Neural cell (in vitro differentiated cells): ENCODE data around the gene SLC29A3. TPM values are rescaled to one million over a fixed set of nuclear protein-coding genes. Genes with fewer than 3 reads are reported as not detected.

ENCODE experiments used
- H2AFZ ChIP-seq: fragments of 200-600, 300-800 bp; sonication (generic), shearing (Covaris generic); 2 replicates; pipeline ENCODE4 v1.6.0; 2014; ENCODE audit warnings: low read depth, mild to moderate bottlenecking, antibody characterized with exemption, low read length, moderate library complexity
- H3F3A ChIP-seq: fragments of 200-600 bp; shearing (Covaris generic); 2 replicates; pipeline ENCODE4 v1.6.1; 2016; ENCODE audit warnings: mild to moderate bottlenecking, moderate library complexity, mixed read lengths, antibody characterized with exemption, low read length; ENCODE audit not compliant: insufficient read depth, poor library complexity, severe bottlenecking
- H3K27ac ChIP-seq: fragments of 200-600, 300-800 bp; sonication (generic), shearing (Covaris generic); 2 replicates; pipeline ENCODE4 v1.5.1; 2014; ENCODE audit warnings: mild to moderate bottlenecking, low read length, moderate library complexity
- H3K27me3 ChIP-seq: fragments of 300-800, 200-600 bp; sonication (generic), shearing (Covaris generic); 2 replicates; pipeline ENCODE4 v1.6.0; 2014; ENCODE audit warnings: mild to moderate bottlenecking, low read depth, low read length, moderate library complexity; ENCODE audit not compliant: insufficient read depth
- H3K36me3 ChIP-seq: fragments of 300-800, 200-600 bp; sonication (generic), shearing (Covaris generic); 2 replicates; pipeline ENCODE4 v1.5.1; 2014; ENCODE audit warnings: mild to moderate bottlenecking, antibody characterized with exemption, low read length, moderate library complexity; ENCODE audit not compliant: insufficient read depth
- H3K4me2 ChIP-seq: fragments of 300-800, 200-600 bp; sonication (generic), shearing (Covaris generic); 2 replicates; pipeline ENCODE4 v1.6.0; 2014; ENCODE audit warnings: mild to moderate bottlenecking, low read length
- H3K4me3 ChIP-seq: fragments of 300-800, 200-600 bp; sonication (generic), shearing (Covaris generic); 2 replicates; pipeline ENCODE4 v1.5.1; 2014; ENCODE audit warnings: mild to moderate bottlenecking, low read length, moderate library complexity
- H3K79me2 ChIP-seq: fragments of 200-600 bp; shearing (Covaris generic); replicated peaks from 2 replicates; pipeline ENCODE4 v1.6.0; 2014; ENCODE audit warnings: mild to moderate bottlenecking, low read length, moderate library complexity; ENCODE audit not compliant: insufficient read depth
- H3K9ac ChIP-seq: fragments of 300-800, 200-600 bp; sonication (generic), shearing (Covaris generic); 2 replicates; pipeline ENCODE4 v1.6.1; 2016; ENCODE audit warnings: mild to moderate bottlenecking, low read length, mixed read lengths
- H3K9me2 ChIP-seq: fragments of 200-600 bp; shearing (Covaris generic); 2 replicates; pipeline ENCODE4 v1.6.1; 2016; ENCODE audit warnings: mild to moderate bottlenecking, low read length, mixed read lengths; ENCODE audit not compliant: insufficient read depth
- H3K9me3 ChIP-seq: fragments of 200-600, 300-800 bp; sonication (generic), shearing (Covaris generic); 2 replicates; pipeline ENCODE4 v1.6.1; 2016; ENCODE audit warnings: mild to moderate bottlenecking, mixed run types, low read length, moderate library complexity, mixed read lengths
- H4K20me1 ChIP-seq: fragments of 200-600 bp; shearing (Covaris generic); 2 replicates; pipeline ENCODE4 v1.6.1; 2016; ENCODE audit warnings: mild to moderate bottlenecking, mixed run types; ENCODE audit not compliant: insufficient read depth
- EP300 ChIP-seq: fragments of 450-650 bp; conservative IDR thresholded peaks from 2 replicates; pipeline ENCODE4 v1.6.1; 2014; ENCODE audit warnings: antibody characterized with exemption, mild to moderate bottlenecking, moderate library complexity; ENCODE audit not compliant: poor library complexity, severe bottlenecking
- EZH2 ChIP-seq: fragments of 200-600, 300-800 bp; shearing (Covaris generic), sonication (generic); IDR thresholded peaks from 2 replicates; pipeline ENCODE4 v1.6.1; 2014; ENCODE audit warnings: antibody characterized with exemption, low read length, borderline replicate concordance, mild to moderate bottlenecking; ENCODE audit not compliant: insufficient read depth, poor library complexity, severe bottlenecking
- MXI1 ChIP-seq: fragments of 450-650 bp; conservative IDR thresholded peaks from 2 replicates; pipeline ENCODE4 v1.6.1; 2014; ENCODE audit warnings: antibody characterized with exemption, mild to moderate bottlenecking; ENCODE audit not compliant: poor library complexity, severe bottlenecking
- POLR2AphosphoS5 ChIP-seq: IDR thresholded peaks from 2 replicates; pipeline ENCODE4 v1.6.1; 2012
- RAD21 ChIP-seq: fragments of 450-650 bp; conservative IDR thresholded peaks from 2 replicates; pipeline ENCODE4 v1.6.1; 2014; ENCODE audit warnings: antibody characterized with exemption, mild to moderate bottlenecking, moderate library complexity
- SMC3 ChIP-seq: fragments of 450-650 bp; conservative IDR thresholded peaks from 2 replicates; pipeline ENCODE4 v1.6.1; 2014; ENCODE audit warnings: antibody characterized with exemption, mild to moderate bottlenecking, moderate library complexity; ENCODE audit not compliant: poor library complexity
- TAF1 ChIP-seq: IDR thresholded peaks from 2 replicates; pipeline ENCODE4 v1.6.1; 2012; ENCODE audit warnings: low read depth
- polyA plus RNA-seq: library from polyadenylated mRNA; depleted of rRNA; stranded (reverse); fragments of >200 nt; gene quantifications from 2 replicates; pipeline ENCODE4 v1.2.3, GENCODE V29; 2014
- TF ChIP-seq, protein P1 (sequence below): IDR thresholded peaks from 2 replicates; pipeline ENCODE4 v1.6.1; 2012; ENCODE audit warnings: borderline replicate concordance
- TF ChIP-seq, protein P2 (sequence below): fragments of 450-650 bp; IDR thresholded peaks from 2 replicates; pipeline ENCODE4 v1.5.1; 2014; ENCODE audit warnings: antibody characterized with exemption, mild to moderate bottlenecking, moderate library complexity; ENCODE audit not compliant: poor library complexity, severe bottlenecking

SLC29A3 gene
- polyA plus RNA-seq, 1 donor from 2014 or later: 2.3 TPM

DNA sequence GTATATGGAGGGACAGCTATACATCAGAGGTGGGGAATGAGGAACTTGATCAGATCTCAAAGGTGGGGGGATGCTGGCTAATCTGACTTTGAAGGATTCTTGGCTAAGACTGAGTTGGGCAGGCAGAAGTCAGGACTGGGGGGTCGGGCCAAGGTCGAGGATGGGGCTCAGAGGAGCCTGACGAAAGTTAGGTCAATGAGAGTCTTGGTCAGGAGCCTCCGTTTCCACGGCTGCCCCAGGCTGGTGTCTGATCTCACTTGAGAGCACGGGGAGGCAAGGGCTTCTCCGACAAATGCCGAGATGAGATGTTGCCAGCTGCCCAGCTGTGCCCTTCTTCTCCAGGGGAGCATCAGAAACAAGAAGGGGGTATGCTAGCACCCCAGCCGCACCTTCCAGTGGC is 5.7 kb downstream of the SLC29A3 start:
- Histone ChIP-seq H3K4me3 (no peak overlapping the region), H2AFZ (no peak overlapping the region), H3K4me2 (no peak overlapping the region), H3K9me2 (no peaks in the 10 kb centered on the region), H4K20me1 (no peaks in the 10 kb centered on the region), H3K79me2 (no peaks in the 10 kb centered on the region), H3K9ac (no peak overlapping the region), H3K36me3 (no peaks in the 10 kb centered on the region), H3K27ac (no peak overlapping the region), H3K27me3 (no peaks in the 10 kb centered on the region), H3F3A (no peaks in the 10 kb centered on the region), H3K9me3 (no peaks in the 10 kb centered on the region)
- no peak for TF ChIP-seq EZH2
- no peak for TF ChIP-seq EP300
- TF ChIP-seq MXI1: no peak
- TF ChIP-seq, protein P1, sequence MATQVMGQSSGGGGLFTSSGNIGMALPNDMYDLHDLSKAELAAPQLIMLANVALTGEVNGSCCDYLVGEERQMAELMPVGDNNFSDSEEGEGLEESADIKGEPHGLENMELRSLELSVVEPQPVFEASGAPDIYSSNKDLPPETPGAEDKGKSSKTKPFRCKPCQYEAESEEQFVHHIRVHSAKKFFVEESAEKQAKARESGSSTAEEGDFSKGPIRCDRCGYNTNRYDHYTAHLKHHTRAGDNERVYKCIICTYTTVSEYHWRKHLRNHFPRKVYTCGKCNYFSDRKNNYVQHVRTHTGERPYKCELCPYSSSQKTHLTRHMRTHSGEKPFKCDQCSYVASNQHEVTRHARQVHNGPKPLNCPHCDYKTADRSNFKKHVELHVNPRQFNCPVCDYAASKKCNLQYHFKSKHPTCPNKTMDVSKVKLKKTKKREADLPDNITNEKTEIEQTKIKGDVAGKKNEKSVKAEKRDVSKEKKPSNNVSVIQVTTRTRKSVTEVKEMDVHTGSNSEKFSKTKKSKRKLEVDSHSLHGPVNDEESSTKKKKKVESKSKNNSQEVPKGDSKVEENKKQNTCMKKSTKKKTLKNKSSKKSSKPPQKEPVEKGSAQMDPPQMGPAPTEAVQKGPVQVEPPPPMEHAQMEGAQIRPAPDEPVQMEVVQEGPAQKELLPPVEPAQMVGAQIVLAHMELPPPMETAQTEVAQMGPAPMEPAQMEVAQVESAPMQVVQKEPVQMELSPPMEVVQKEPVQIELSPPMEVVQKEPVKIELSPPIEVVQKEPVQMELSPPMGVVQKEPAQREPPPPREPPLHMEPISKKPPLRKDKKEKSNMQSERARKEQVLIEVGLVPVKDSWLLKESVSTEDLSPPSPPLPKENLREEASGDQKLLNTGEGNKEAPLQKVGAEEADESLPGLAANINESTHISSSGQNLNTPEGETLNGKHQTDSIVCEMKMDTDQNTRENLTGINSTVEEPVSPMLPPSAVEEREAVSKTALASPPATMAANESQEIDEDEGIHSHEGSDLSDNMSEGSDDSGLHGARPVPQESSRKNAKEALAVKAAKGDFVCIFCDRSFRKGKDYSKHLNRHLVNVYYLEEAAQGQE: no peak

DNA sequence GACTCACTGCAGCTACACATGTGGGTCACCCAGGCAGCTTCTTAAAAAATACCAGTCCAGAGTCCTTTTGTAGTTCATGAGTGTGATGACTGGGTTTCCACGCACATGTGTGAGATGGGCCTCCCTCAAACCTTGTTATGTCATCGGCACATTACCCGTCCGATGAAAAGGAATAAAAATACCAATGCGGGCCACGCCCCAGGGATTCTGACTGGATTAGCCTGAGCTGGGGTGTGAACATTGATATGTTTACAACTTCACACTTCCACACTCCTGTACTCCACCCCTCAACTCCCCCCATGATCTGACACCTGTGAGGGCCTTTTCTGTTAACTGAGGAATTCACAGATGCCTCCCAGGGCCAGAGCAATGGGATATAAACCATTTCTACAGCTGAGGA is 6.2 kb downstream of the SLC29A3 start:
- Histone ChIP-seq H3K4me3 (no peak overlapping the region), H4K20me1 (no peaks in the 10 kb centered on the region), H3F3A (no peaks in the 10 kb centered on the region), H3K79me2 (no peaks in the 10 kb centered on the region), H3K27ac (no peak overlapping the region), H3K4me2 (no peak overlapping the region), H3K9ac (no peak overlapping the region), H3K36me3 (no peaks in the 10 kb centered on the region), H3K9me3 (no peaks in the 10 kb centered on the region), H2AFZ (no peak overlapping the region), H3K9me2 (no peaks in the 10 kb centered on the region), H3K27me3 (no peaks in the 10 kb centered on the region)
- TF ChIP-seq EP300 (no peak), EZH2 (no peak), POLR2AphosphoS5 (no peak), TAF1 (no peak), SMC3 (no peak), RAD21 (no peak), MXI1 (no peak)
- TF ChIP-seq, protein P2, sequence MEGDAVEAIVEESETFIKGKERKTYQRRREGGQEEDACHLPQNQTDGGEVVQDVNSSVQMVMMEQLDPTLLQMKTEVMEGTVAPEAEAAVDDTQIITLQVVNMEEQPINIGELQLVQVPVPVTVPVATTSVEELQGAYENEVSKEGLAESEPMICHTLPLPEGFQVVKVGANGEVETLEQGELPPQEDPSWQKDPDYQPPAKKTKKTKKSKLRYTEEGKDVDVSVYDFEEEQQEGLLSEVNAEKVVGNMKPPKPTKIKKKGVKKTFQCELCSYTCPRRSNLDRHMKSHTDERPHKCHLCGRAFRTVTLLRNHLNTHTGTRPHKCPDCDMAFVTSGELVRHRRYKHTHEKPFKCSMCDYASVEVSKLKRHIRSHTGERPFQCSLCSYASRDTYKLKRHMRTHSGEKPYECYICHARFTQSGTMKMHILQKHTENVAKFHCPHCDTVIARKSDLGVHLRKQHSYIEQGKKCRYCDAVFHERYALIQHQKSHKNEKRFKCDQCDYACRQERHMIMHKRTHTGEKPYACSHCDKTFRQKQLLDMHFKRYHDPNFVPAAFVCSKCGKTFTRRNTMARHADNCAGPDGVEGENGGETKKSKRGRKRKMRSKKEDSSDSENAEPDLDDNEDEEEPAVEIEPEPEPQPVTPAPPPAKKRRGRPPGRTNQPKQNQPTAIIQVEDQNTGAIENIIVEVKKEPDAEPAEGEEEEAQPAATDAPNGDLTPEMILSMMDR: no peak
- TF ChIP-seq, protein P1: no peak
